ENCODE measurements around the gene SP9. TPM values are rescaled to one million over a fixed set of nuclear protein-coding genes. Genes with fewer than 3 reads are reported as not detected.
"Not testable (repeated sequence)": the region's sequence is repeated elsewhere in the genome, so short reads cannot be mapped to it uniquely, and the experiment has no call there.

Gene SP9
- total RNA-seq, 1 donor from 2014 or later, result not detected

- intact Hi-C loops (cut with DNase I), result loop anchor here (5.0 kb wide), 1 partner anchor 185 kb away; no protein-coding TSS in a partner anchor
- ATAC-seq (ENCODE audit: poor library complexity) (peak; percentile 31), DNase-seq (peak; percentile 38)
Measured at GRCh38 chr2:174341995-174342685, 7.4 kb downstream of the SP9 start.

- peak; percentile 37 for DNase-seq
- intact Hi-C loops (cut with DNase I), result loop anchor here (5.0 kb wide), 1 partner anchor 186 kb away; no protein-coding TSS in a partner anchor
Measured at GRCh38 chr2:174342686-174343342, 8.1 kb downstream of the SP9 start.

GRCh38 chr2:174343343-174343622 is 8.5 kb downstream of the SP9 start:
- ATAC-seq (ENCODE audit: poor library complexity) (no peak), DNase-seq (no peak)
- intact Hi-C loops (cut with DNase I), result loop anchor here (5.0 kb wide), 1 partner anchor 186 kb away; no protein-coding TSS in a partner anchor

More at GRCh38 chr2:174342686-174343342, 8.1 kb downstream of the SP9 start:
- ATAC-seq (ENCODE audit: poor library complexity), result no peak

GRCh38 chr2:174343623-174344455 is 9.1 kb downstream of the SP9 start:
- intact Hi-C loops (cut with DNase I), result loop anchor here (5.0 kb wide), 1 partner anchor 187 kb away; no protein-coding TSS in a partner anchor
- ATAC-seq (ENCODE audit: poor library complexity) (no peak), DNase-seq (peak; percentile 43)

GRCh38 chr2:174344716-174345461 is 10.1 kb downstream of the SP9 start:
- no peak for DNase-seq
- intact Hi-C loops (cut with DNase I), result loop anchor here (5.0 kb wide), 1 partner anchor 188 kb away; no protein-coding TSS in a partner anchor
- ATAC-seq (ENCODE audit: poor library complexity), result no peak

GRCh38 chr2:174350018-174350417 is 15.3 kb downstream of the SP9 start:
- DNase-seq (no peak), ATAC-seq (ENCODE audit: poor library complexity) (no peak)
- intact Hi-C loops (cut with DNase I), result no loop called here

GRCh38 chr2:174350593-174351181 is 15.9 kb downstream of the SP9 start:
- no peak for ATAC-seq (ENCODE audit: poor library complexity)
- intact Hi-C loops (cut with DNase I), result no loop called here
- no peak for DNase-seq

- ATAC-seq (ENCODE audit: poor library complexity) (no peak), DNase-seq (no peak)
- intact Hi-C loops (cut with DNase I), result no loop called here
Measured at GRCh38 chr2:174353004-174353403, 18.2 kb downstream of the SP9 start.

- ATAC-seq (ENCODE audit: poor library complexity), result no peak
- no peak for DNase-seq
- intact Hi-C loops (cut with DNase I), result no loop called here
Measured at GRCh38 chr2:174356347-174356746, 21.6 kb downstream of the SP9 start.

GRCh38 chr2:174359663-174360062 is 24.9 kb downstream of the SP9 start:
- ATAC-seq (ENCODE audit: poor library complexity); intact Hi-C loops (cut with DNase I); DNase-seq: not testable (repeated sequence)

GRCh38 chr2:174362949-174363348 is 28.2 kb downstream of the SP9 start:
- no peak for ATAC-seq (ENCODE audit: poor library complexity)
- intact Hi-C loops (cut with DNase I), result no loop called here

GRCh38 chr2:174363492-174364225 is 28.9 kb downstream of the SP9 start:
- DNase-seq; ATAC-seq (ENCODE audit: poor library complexity); intact Hi-C loops (cut with DNase I): not testable (repeated sequence)

More at GRCh38 chr2:174362949-174363348, 28.2 kb downstream of the SP9 start:
- DNase-seq, result no peak

GRCh38 chr2:174364628-174365027 is 29.9 kb downstream of the SP9 start:
- DNase-seq (no peak), ATAC-seq (ENCODE audit: poor library complexity) (no peak)
- intact Hi-C loops (cut with DNase I), result no loop called here

GRCh38 chr2:174365571-174365970 is 30.8 kb downstream of the SP9 start:
- no peak for DNase-seq
- intact Hi-C loops (cut with DNase I), result no loop called here
- no peak for ATAC-seq (ENCODE audit: poor library complexity)

- intact Hi-C loops (cut with DNase I), result no loop called here
- ATAC-seq (ENCODE audit: poor library complexity), result no peak
Measured at GRCh38 chr2:174368691-174369090, 33.9 kb downstream of the SP9 start.

GRCh38 chr2:174376967-174377366 is 42.2 kb downstream of the SP9 start:
- ATAC-seq (ENCODE audit: poor library complexity), result no peak
- intact Hi-C loops (cut with DNase I), result no loop called here
- DNase-seq, result no peak

More at GRCh38 chr2:174368691-174369090, 33.9 kb downstream of the SP9 start:
- DNase-seq, result no peak

GRCh38 chr2:174383796-174384195 is 49.0 kb downstream of the SP9 start:
- ATAC-seq (ENCODE audit: poor library complexity) (no peak), DNase-seq (no peak)
- intact Hi-C loops (cut with DNase I), result no loop called here

- intact Hi-C loops (cut with DNase I), result no loop called here
- ATAC-seq (ENCODE audit: poor library complexity), result no peak
Measured at GRCh38 chr2:174385201-174385600, 50.4 kb downstream of the SP9 start.

More at GRCh38 chr2:174385201-174385600, 50.4 kb downstream of the SP9 start:
- no peak for DNase-seq

Data from Right ventricle myocardium superior (tissue), 1 donor.